Measurements from ENCODE around the gene CPT2.

CPT2 gene

GRCh38 chr1:53260631-53261247 is 64.1 kb downstream of the CPT2 start:
- Mint-ChIP-seq H3K27me3 (ENCODE audit: low read depth) (no peaks in the 10 kb centered on the region), H3K4me3 (no peak overlapping the region), H3K9me3 (no peaks in the 10 kb centered on the region), H3K27ac (no peak overlapping the region), H3K4me1 (no peaks in the 10 kb centered on the region), H3K36me3 (ENCODE audit: low read depth) (peaks cover 13% of the 10 kb centered on the region)
- no peak for TF ChIP-seq CTCF (IDR thresholded peaks at IDR 0.05; ENCODE audit: unreplicated experiment in 3 of 3)

GRCh38 chr1:53262000-53262399 is 65.4 kb downstream of the CPT2 start:
- Mint-ChIP-seq H3K27ac (no peak overlapping the region), H3K36me3 (ENCODE audit: low read depth) (peaks cover 13% of the 10 kb centered on the region), H3K27me3 (ENCODE audit: low read depth) (no peaks in the 10 kb centered on the region), H3K4me1 (no peaks in the 10 kb centered on the region), H3K4me3 (no peak overlapping the region), H3K9me3 (no peaks in the 10 kb centered on the region)
- TF ChIP-seq CTCF (IDR thresholded peaks at IDR 0.05; ENCODE audit: unreplicated experiment in 3 of 3): no peak

All from nephron (organoid).